GM23248 (cell line): Measurements from ENCODE around the gene CHST4.

Experiments used
- EZH2 ChIP-seq: fragments of 200-600 bp; sonication (generic); IDR thresholded peaks from 2 replicates; pipeline ENCODE4 v1.6.1; 2018; ENCODE audit warnings: antibody characterized with exemption, mild to moderate bottlenecking; ENCODE audit not compliant: insufficient read depth, poor library complexity, severe bottlenecking
- EZH2phosphoT487 ChIP-seq: fragments of 200-600 bp; sonication (generic); IDR thresholded peaks from 2 replicates; pipeline ENCODE4 v1.6.1; 2018; ENCODE audit warnings: antibody characterized with exemption, moderate library complexity, mild to moderate bottlenecking, low read depth; ENCODE audit not compliant: insufficient read depth

DNA sequence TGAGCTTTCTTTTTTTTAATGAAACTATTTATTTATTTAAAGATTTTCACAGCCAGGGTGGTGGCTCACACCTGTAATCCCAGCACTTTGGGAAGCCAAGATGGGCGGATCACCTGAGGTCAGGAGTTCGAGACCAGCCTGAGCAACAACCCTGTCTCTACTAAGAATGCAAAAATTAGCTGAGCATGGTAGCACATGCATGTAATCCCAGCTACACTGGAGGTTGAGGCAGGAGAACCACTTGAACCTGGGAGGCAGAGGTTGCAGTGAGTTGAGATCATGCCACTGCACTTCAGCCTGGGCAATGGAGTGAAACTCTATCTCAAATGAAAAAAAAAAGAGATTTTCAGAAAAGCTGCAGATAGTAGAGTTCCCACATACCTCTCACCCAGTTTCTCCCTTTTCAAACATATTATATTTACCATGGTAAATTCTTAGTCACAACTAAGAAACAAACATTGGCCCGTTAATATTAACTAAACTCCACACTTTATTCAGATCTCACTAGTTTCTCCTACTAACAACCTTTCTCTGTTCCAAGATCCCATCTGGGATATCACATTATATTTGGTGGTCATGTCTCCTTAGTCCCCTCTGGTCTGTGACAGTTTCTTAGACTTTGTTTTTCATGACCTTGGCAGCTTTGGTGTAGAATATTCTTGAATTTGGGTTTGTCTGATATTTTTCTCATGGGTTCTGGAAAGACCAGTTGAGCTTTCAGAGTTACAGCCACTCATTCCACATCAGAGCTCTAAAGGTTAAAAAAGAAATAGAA is 58.5 kb downstream of the CHST4 start:
- TF ChIP-seq EZH2 (no peak), EZH2phosphoT487 (no peak)
